ENCODE data around the gene GRM6. TPM values are rescaled to one million over a fixed set of nuclear protein-coding genes. Genes with fewer than 3 reads are reported as not detected.

The GRM6 gene
- 0.05 TPM in 1 of 2 replicates, not detected in the other for polyA plus RNA-seq

GRCh38 chr5:178994580-178995340 lies at the start of gene GRM6:
Gene GRM6 (minus strand): TSS chr5:178995320. CDS start chr5:178994944, 376 bp downstream.

GRCh38 chr5:179023528-179024189 lies 28.5 kb upstream of the GRM6 start, which contains the start of gene ZNF879:
Gene ZNF879 (plus strand): TSS chr5:179023804. CDS start chr5:179025005, 1,201 bp downstream.

DNA sequence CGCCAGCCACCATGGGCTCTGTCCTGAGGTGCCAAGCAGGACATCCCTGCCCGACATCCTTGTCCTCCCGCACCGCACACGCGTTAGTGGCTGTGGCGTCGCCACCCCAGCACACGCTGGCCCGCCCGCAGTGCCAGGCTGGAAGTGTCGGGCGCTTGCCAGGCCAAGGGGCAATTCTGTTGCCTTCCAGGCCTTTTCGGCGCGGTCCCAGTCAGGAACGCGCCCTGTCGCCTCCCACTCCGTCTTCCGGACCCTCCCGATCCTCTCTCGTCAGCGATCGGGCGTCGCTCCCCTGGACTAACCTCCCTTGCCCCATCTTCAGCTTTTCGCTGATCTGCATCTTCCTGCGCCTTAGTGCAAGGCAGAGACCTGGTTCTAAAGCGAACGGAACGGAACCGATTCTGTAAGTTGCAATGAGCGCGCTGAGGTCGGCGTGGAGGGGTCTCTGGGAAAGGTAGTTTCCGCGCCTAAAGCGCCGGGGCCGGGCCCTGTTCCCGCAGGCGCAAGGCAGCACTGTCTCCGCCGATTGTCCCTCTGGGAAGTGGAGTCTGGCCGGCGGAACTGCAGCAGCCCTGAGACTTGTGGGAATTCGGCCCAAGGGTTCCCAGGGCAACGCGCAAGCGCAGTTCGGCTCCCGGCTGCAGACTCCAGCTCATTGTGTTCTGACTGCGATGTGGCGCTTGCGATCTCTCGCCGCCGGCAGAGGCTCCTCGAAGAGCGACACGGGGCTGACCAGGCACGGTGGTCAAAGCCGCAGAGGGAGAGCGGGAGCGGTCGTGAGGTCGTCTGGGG lies 54.4 kb downstream of the GRM6 start, which contains the start of gene ZNF454:
TSS of gene ZNF454 (plus strand) at position 630 of the 792 bp plus-strand sequence. CDS start 1,594 bp downstream, outside the sequence.

Other genes with a start within 250 kb of the GRM6 start
- gene ZNF354B, start 135.4 kb downstream of the GRM6 start, polyA plus RNA-seq = 2.0 and 2.3 TPM in 2 replicates
- 0.71 and 4.6 TPM in 2 replicates for gene ZFP2, start 99.4 kb downstream of the GRM6 start, polyA plus RNA-seq
- 0.13 and 1.6 TPM in 2 replicates for gene ZNF454, start 54.1 kb downstream of the GRM6 start, polyA plus RNA-seq
- 2.5 and 2.8 TPM in 2 replicates for gene ZNF879, start 28.5 kb upstream of the GRM6 start, polyA plus RNA-seq
- 1.8 and 2.7 TPM in 2 replicates for gene ZNF354C, start 65.1 kb upstream of the GRM6 start, polyA plus RNA-seq